ENCODE results near the gene DSCAM.

The DSCAM gene

GRCh38 chr21:40318371-40318770, 528.6 kb downstream of the DSCAM start:
- DNase-seq (ENCODE audit: low spot score) = no peak
- no peak overlapping the region for H3K4me3 Mint-ChIP-seq
- no peaks in the 10 kb centered on the region for H3K27me3 Mint-ChIP-seq (ENCODE audit: low read depth)
- H3K27ac Mint-ChIP-seq = no peak overlapping the region
- no peaks in the 10 kb centered on the region for H3K36me3 Mint-ChIP-seq (ENCODE audit: low read depth)
- H3K4me1 Mint-ChIP-seq (ENCODE audit: low read depth) = no peaks in the 10 kb centered on the region
- peaks cover 39% of the 10 kb centered on the region for H3K9me3 Mint-ChIP-seq

GRCh38 chr21:40316104-40316503, 530.9 kb downstream of the DSCAM start:
- Mint-ChIP-seq H3K9me3 (peaks cover 25% of the 10 kb centered on the region), H3K4me1 (ENCODE audit: low read depth) (no peaks in the 10 kb centered on the region), H3K4me3 (no peak overlapping the region), H3K36me3 (ENCODE audit: low read depth) (no peaks in the 10 kb centered on the region), H3K27me3 (ENCODE audit: low read depth) (no peaks in the 10 kb centered on the region), H3K27ac (no peak overlapping the region)
- no peak for DNase-seq (ENCODE audit: low spot score)

- Mint-ChIP-seq H3K4me3 (no peak overlapping the region), H3K9me3 (peaks cover 23% of the 10 kb centered on the region), H3K36me3 (ENCODE audit: low read depth) (no peaks in the 10 kb centered on the region), H3K27me3 (ENCODE audit: low read depth) (no peaks in the 10 kb centered on the region), H3K27ac (no peak overlapping the region), H3K4me1 (ENCODE audit: low read depth) (no peaks in the 10 kb centered on the region)
- DNase-seq (ENCODE audit: low spot score) = no peak
Observed at GRCh38 chr21:40315626-40316025, 531.3 kb downstream of the DSCAM start.

GRCh38 chr21:40313260-40313659, 533.7 kb downstream of the DSCAM start:
- H3K4me3 Mint-ChIP-seq = no peak overlapping the region
- peaks cover 31% of the 10 kb centered on the region for H3K9me3 Mint-ChIP-seq
- no peaks in the 10 kb centered on the region for H3K36me3 Mint-ChIP-seq (ENCODE audit: low read depth)
- H3K27me3 Mint-ChIP-seq (ENCODE audit: low read depth) = no peaks in the 10 kb centered on the region
- no peaks in the 10 kb centered on the region for H3K4me1 Mint-ChIP-seq (ENCODE audit: low read depth)
- H3K27ac Mint-ChIP-seq = no peak overlapping the region
- DNase-seq (ENCODE audit: low spot score) = no peak

- H3K27me3 Mint-ChIP-seq (ENCODE audit: low read depth) = no peaks in the 10 kb centered on the region
- H3K27ac Mint-ChIP-seq = no peak overlapping the region
- H3K36me3 Mint-ChIP-seq (ENCODE audit: low read depth) = no peaks in the 10 kb centered on the region
- H3K9me3 Mint-ChIP-seq = peaks cover 66% of the 10 kb centered on the region
- H3K4me1 Mint-ChIP-seq (ENCODE audit: low read depth) = no peaks in the 10 kb centered on the region
- no peak for DNase-seq (ENCODE audit: low spot score)
- H3K4me3 Mint-ChIP-seq = no peak overlapping the region
Observed at GRCh38 chr21:40300300-40300699, 546.7 kb downstream of the DSCAM start.

- Mint-ChIP-seq H3K36me3 (ENCODE audit: low read depth) (no peaks in the 10 kb centered on the region), H3K4me3 (no peak overlapping the region), H3K27me3 (ENCODE audit: low read depth) (no peaks in the 10 kb centered on the region), H3K9me3 (peaks cover 69% of the 10 kb centered on the region), H3K27ac (no peak overlapping the region), H3K4me1 (ENCODE audit: low read depth) (no peaks in the 10 kb centered on the region)
- DNase-seq (ENCODE audit: low spot score) = no peak
Observed at GRCh38 chr21:40299451-40299850, 547.5 kb downstream of the DSCAM start.

GRCh38 chr21:40294345-40294744, 552.6 kb downstream of the DSCAM start:
- H3K27ac Mint-ChIP-seq = no peak overlapping the region
- no peaks in the 10 kb centered on the region for H3K4me1 Mint-ChIP-seq (ENCODE audit: low read depth)
- H3K4me3 Mint-ChIP-seq = no peak overlapping the region
- H3K27me3 Mint-ChIP-seq (ENCODE audit: low read depth) = no peaks in the 10 kb centered on the region
- peaks cover 49% of the 10 kb centered on the region for H3K9me3 Mint-ChIP-seq
- no peak for DNase-seq (ENCODE audit: low spot score)
- no peaks in the 10 kb centered on the region for H3K36me3 Mint-ChIP-seq (ENCODE audit: low read depth)

- Mint-ChIP-seq H3K4me3 (no peak overlapping the region), H3K36me3 (ENCODE audit: low read depth) (no peaks in the 10 kb centered on the region), H3K9me3 (peaks cover 41% of the 10 kb centered on the region), H3K27me3 (ENCODE audit: low read depth) (no peaks in the 10 kb centered on the region), H3K27ac (no peak overlapping the region), H3K4me1 (ENCODE audit: low read depth) (no peaks in the 10 kb centered on the region)
- DNase-seq (ENCODE audit: low spot score) = no peak
Observed at GRCh38 chr21:40291560-40291959, 555.4 kb downstream of the DSCAM start.

- no peak for DNase-seq (ENCODE audit: low spot score)
- peaks cover 18% of the 10 kb centered on the region for H3K9me3 Mint-ChIP-seq
- no peaks in the 10 kb centered on the region for H3K27me3 Mint-ChIP-seq (ENCODE audit: low read depth)
- no peak overlapping the region for H3K4me3 Mint-ChIP-seq
- H3K4me1 Mint-ChIP-seq (ENCODE audit: low read depth) = no peaks in the 10 kb centered on the region
- no peaks in the 10 kb centered on the region for H3K36me3 Mint-ChIP-seq (ENCODE audit: low read depth)
- no peak overlapping the region for H3K27ac Mint-ChIP-seq
Observed at GRCh38 chr21:40284409-40284808, 562.5 kb downstream of the DSCAM start.

- no peaks in the 10 kb centered on the region for H3K4me1 Mint-ChIP-seq (ENCODE audit: low read depth)
- H3K4me3 Mint-ChIP-seq = no peak overlapping the region
- no peak overlapping the region for H3K27ac Mint-ChIP-seq
- peaks cover 18% of the 10 kb centered on the region for H3K9me3 Mint-ChIP-seq
- H3K27me3 Mint-ChIP-seq (ENCODE audit: low read depth) = no peaks in the 10 kb centered on the region
- DNase-seq (ENCODE audit: low spot score) = no peak
- no peaks in the 10 kb centered on the region for H3K36me3 Mint-ChIP-seq (ENCODE audit: low read depth)
Observed at GRCh38 chr21:40282912-40283886, 563.8 kb downstream of the DSCAM start.

GRCh38 chr21:40278345-40278744, 568.6 kb downstream of the DSCAM start:
- H3K4me3 Mint-ChIP-seq = no peak overlapping the region
- H3K9me3 Mint-ChIP-seq = peaks cover 19% of the 10 kb centered on the region
- DNase-seq (ENCODE audit: low spot score) = no peak
- H3K4me1 Mint-ChIP-seq (ENCODE audit: low read depth) = no peaks in the 10 kb centered on the region
- no peaks in the 10 kb centered on the region for H3K36me3 Mint-ChIP-seq (ENCODE audit: low read depth)
- no peaks in the 10 kb centered on the region for H3K27me3 Mint-ChIP-seq (ENCODE audit: low read depth)
- no peak overlapping the region for H3K27ac Mint-ChIP-seq

- Mint-ChIP-seq H3K4me1 (ENCODE audit: low read depth) (no peaks in the 10 kb centered on the region), H3K27ac (no peak overlapping the region), H3K36me3 (ENCODE audit: low read depth) (no peaks in the 10 kb centered on the region)
Observed at GRCh38 chr21:40276001-40276400, 571.0 kb downstream of the DSCAM start.

GRCh38 chr21:40272037-40272436, 574.9 kb downstream of the DSCAM start:
- Mint-ChIP-seq H3K4me3 (no peak overlapping the region), H3K9me3 (peaks cover 39% of the 10 kb centered on the region), H3K4me1 (ENCODE audit: low read depth) (no peaks in the 10 kb centered on the region), H3K36me3 (ENCODE audit: low read depth) (no peaks in the 10 kb centered on the region), H3K27me3 (ENCODE audit: low read depth) (no peaks in the 10 kb centered on the region), H3K27ac (no peak overlapping the region)
- DNase-seq (ENCODE audit: low spot score) = no peak

More at GRCh38 chr21:40276001-40276400, 571.0 kb downstream of the DSCAM start:
- H3K27me3 Mint-ChIP-seq (ENCODE audit: low read depth) = no peaks in the 10 kb centered on the region
- no peak for DNase-seq (ENCODE audit: low spot score)
- H3K9me3 Mint-ChIP-seq = peaks cover 23% of the 10 kb centered on the region
- no peak overlapping the region for H3K4me3 Mint-ChIP-seq

GRCh38 chr21:40271164-40271563, 575.8 kb downstream of the DSCAM start:
- H3K4me3 Mint-ChIP-seq = no peak overlapping the region
- no peaks in the 10 kb centered on the region for H3K4me1 Mint-ChIP-seq (ENCODE audit: low read depth)
- no peak for DNase-seq (ENCODE audit: low spot score)
- no peaks in the 10 kb centered on the region for H3K36me3 Mint-ChIP-seq (ENCODE audit: low read depth)
- H3K9me3 Mint-ChIP-seq = peaks cover 40% of the 10 kb centered on the region
- H3K27me3 Mint-ChIP-seq (ENCODE audit: low read depth) = no peaks in the 10 kb centered on the region
- H3K27ac Mint-ChIP-seq = no peak overlapping the region

GRCh38 chr21:40270047-40270446, 576.9 kb downstream of the DSCAM start:
- DNase-seq (ENCODE audit: low spot score) = no peak
- H3K4me3 Mint-ChIP-seq = no peak overlapping the region
- H3K27me3 Mint-ChIP-seq (ENCODE audit: low read depth) = no peaks in the 10 kb centered on the region
- H3K27ac Mint-ChIP-seq = no peak overlapping the region
- H3K4me1 Mint-ChIP-seq (ENCODE audit: low read depth) = no peaks in the 10 kb centered on the region
- no peaks in the 10 kb centered on the region for H3K36me3 Mint-ChIP-seq (ENCODE audit: low read depth)
- H3K9me3 Mint-ChIP-seq = peaks cover 42% of the 10 kb centered on the region

Data from T-helper 2 cell treated with Interferon-gamma antibody and Interleukin-4, amounts not matched to agents 5 μg/mL and 100 μg/mL, for 36 hours (primary cell).